Activated CD8-positive, alpha-beta memory T cell treated with anti-CD3 and anti-CD28 coated beads, Interleukin-2, amount 50 U/mL, for 1 hour (primary cell): ENCODE measurements around the gene UBR4.

Experiments
- DNase-seq: peaks from one replicate; pipeline ENCODE4 v3.0.0-alpha.2; 2020; ENCODE audit errors: extremely low read depth

UBR4 gene

DNA sequence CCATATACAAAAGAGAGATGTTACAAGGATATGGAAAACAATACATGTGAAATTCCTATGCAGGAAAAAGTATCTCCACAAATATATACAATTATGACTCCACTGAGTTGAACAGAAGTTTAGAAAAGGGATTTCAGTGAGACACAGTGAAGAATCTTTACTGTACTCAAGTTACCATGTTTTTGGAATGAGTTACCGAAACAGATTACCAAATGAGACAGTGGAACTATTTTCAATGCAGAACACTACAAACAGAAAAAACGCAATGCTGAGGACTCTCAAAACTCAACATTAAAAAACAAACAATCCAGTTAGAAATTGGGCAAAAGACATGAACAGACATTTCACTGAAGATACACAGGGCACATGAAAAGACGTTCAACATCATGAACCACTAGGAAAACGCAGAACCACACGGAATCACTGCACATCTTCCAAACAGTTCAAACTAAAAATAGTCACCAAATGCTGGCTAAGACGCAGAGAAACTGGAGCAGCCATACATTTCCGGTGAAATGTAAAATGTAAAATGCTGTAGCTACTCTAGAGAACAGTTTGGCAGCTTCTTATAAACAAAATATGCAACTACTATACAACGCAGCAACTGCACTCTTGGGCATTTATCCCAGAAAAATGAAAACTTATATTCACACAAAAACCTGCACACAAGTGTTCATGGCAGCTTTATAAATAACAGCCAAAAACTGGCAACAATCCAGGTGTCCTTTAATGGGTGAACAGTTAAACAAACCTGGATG, 118.7 kb downstream of the UBR4 start:
- no peak for DNase-seq

DNA sequence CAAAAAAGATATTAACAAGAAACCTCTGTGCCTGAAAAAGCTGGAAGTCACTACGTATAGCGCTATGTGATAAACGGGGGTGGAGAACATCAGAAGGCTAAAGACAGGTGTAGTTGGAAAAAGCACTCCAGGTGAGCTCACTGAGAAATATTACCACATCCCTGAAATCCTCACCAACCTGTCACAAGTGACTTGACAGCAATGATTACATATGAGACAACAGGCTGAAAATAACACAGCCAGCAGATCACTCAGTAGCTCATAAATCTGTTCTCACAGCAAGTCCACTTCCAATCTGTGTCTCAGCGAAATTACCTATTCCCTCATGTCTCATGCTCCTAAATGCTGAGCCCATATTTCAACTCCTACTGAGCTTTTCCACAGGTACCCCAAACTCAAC, 120.5 kb downstream of the UBR4 start:
- DNase-seq, result no peak

GRCh38 chr1:19088717-19089442, 121.2 kb downstream of the UBR4 start:
- DNase-seq, result no peak

DNA sequence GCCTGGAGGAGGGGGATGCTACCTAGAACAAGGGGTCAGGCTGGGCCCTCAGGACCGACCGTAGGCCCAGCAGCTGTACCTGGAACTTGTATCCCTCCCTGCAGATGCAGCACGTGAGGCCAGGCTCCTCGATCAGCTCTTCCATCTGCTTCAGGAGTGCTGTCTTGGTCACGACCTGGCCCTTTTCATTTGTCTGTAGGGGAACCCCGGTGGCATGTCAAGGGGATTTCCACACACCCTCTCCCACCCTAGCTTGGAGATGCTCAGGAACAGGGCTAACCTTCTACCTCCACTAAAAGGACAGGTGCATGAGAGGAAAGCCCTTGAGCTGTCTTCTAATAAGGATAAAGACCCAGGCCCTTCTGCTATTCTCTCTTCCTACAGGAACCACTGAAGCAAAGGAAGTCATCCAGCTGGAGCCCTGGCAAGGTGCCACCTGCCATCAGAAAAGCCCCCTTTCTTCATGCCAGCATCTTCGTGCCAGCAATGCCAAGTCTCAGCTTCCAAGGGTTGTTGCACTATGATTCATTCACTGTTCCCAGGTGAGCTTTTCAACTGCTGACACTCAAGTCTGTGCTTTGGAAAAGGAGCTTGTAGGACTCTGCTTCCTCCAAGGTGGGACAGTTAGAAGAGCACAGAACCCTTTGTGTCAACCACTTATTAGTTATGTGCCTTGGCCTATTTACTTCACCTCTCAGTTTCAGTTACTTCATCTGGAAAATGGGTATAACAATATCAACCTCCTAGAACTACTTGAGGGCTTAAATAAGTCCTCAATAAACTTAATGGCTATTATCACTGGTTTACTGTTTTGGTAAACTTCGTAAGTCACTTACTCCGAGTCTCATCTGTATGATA, 122.1 kb downstream of the UBR4 start:
- DNase-seq, result no peak

DNA sequence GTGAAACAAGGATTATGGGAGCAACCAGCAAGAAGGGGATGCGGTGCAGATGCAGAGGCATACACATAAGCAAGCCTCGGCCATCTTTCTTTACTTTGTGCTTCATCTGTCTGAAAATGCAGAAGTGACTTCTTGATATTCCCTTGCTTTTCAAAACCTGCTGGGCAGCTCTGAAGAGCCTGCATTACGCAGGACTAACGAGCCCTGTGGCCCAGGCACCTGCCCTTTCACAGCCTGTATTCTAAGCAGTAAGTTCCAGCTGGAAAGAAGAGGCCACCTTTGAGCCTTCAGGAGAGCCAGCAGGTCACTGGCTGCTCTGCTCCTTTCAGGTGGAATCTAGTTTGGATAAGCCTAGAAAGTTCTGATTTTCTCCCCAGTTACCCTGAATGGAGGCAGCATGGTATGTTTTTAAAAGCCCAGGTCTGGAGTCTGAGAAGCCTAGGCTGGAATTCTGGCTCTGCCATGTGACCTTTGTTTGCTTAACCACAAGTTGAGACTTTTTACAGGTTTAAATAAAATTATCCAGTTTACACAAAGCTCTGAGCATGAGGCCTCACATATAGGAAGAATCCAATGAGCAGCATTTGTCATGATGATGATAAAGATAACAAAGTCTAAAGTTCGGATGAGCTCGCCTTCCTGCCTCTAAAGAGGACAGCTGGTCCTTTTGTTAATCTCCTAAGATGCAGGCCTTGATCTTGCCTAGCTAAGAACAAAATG, 122.9 kb downstream of the UBR4 start:
- DNase-seq, result no peak

- no peak for DNase-seq
Observed at GRCh38 chr1:19086176-19086875, 123.7 kb downstream of the UBR4 start.

DNA sequence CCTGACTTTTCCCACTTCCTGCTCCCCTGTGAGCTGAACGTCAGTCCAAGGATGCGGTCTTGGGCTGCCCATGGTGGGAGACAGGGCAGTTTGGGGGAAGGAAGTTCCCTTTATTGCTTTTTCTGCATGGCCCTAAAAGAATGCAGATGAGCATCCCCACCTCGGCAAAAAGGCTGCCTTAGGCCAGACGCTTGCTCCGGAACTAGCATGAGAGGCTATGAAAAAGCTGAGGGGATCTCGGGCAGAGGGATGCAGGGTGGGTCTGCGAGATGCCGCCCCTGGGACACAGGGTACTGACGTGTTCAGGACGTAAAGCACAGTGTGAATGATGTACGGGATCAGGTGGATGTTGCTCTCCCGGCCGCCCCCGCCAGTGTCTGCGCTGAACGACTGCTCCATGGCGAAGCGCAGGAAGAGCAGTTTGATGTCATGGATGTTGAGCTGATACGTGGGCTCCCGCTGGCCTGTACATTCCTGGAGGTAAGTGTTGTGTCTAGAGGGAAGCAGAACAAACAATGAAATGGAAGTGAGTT, 125.8 kb downstream of the UBR4 start:
- DNase-seq, result no peak

- DNase-seq, result no peak
Observed at GRCh38 chr1:19083081-19083480, 127.0 kb downstream of the UBR4 start.

DNA sequence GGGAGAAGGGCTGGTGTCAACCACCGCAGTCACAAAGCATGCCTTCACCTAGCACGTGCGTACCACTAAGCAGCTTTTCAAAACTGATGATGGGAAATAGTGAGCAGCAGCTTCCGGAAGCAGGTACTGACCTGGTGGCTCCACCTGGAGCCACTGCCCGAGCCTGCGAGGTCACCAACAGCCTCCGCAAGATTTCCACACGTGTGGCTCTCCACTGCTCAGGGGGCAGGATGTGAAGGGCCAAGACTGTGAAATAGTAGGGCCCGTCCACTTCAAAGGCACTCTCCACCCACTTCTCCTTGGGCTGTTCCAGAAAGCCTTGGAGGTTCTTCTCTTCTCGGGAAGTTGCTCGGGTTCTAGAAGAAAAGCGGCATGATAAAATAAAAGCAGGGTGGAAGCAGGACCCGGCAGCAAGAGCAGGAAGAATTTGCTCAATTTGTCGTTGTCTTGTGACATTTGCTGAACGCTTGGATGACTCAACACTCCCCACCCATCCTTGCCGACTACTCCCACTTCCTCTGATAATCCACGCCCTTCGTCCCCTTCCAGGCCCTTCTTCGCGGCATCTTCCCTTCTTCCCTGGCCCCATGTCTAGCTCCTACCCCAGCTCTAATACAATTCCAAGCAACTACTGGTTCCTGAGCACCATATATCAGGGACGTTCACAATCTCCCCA, 128.7 kb downstream of the UBR4 start:
- no peak for DNase-seq

DNA sequence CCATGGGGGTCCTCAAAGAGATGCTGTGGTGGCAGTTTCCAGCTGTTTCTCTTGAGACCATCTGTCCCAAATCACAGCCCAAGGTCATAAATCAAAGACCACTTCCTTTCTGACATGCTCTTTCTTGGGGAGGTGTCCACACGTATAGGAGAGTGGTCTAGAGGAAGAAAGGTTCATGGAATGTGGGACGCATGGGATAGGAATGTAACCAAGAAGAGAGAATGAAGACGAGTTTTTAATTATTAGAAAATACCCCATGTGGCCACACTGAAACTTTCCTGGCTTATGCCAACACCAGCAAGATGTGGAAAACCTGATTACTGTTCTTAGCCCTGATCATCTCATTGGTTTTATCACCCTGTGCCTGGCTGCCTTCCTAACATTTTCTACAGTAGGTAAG, 129.3 kb downstream of the UBR4 start:
- no peak for DNase-seq

DNA sequence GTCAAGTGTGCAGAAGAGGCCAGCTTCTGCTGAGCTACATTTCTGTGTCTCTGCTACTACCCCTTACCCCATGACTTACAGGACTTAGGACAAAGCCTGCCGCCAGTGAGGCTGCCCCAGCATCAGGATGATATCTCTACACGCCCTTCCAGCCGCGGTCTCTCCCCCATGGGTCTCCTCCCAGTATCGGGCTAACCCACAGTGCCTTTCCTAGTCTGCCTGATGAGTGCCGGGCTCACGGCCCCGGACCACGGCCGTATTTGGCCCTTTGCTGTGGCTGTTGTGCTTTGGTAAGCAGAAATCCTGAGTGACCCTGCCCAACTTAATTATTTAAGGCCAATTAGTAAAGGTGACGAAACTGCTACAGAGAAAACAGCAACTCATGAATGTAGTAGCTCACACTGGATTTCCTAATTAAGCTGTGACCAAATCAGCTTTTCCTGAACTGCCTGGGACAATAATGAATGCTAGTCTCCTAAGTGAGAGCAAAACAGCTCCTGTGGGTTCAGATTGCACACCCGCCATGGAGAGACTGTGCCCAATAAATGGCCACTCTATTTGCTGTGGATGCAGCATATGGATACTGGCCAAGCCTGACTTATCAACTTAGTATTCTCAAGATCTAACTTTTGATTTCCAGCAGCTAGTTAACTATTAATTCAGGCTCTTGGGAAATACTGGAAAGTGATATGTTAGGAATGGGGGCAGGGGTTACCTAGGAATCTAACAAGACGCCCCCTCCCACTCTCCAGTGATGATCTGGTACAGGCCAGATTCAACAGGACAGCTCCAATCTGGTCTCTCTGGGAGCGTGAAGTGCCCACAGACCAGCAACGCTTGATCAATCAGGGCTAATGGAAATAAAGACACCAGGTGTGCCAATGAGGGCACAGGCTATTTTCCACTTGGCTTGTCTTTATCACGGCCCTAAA, 130.3 kb downstream of the UBR4 start:
- no peak for DNase-seq

- DNase-seq, result no peak
Observed at GRCh38 chr1:19078536-19078935, 131.5 kb downstream of the UBR4 start.

- no peak for DNase-seq
Observed at GRCh38 chr1:19076841-19077616, 133.0 kb downstream of the UBR4 start.

GRCh38 chr1:19074902-19075721, 135.0 kb downstream of the UBR4 start:
- no peak for DNase-seq

DNA sequence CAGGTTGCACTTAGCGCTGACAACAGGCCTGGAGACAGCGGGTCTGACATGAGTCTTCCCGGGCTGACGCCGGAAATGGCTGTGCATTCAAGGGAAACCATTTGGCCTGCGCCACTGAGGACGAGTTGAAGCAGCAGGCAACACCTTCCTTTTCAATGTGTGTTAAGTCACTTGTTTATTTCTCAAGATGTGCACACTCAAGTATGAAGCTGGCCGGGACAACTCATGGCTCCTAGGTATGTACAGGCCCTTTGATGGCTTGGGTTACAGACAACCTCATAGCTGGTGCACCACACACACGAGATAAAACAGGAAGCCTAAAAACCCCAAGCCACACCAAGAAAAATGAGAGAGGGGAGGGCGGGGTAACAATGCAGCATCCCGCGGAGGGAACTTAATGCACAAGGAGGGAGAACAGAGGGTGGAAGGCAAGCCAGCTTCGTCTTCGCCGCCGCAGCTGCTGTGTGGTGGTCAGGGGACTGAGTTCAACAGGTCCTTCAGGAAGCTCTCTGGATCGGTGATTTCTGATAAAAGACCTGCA, 135.6 kb downstream of the UBR4 start:
- peak; percentile 51 for DNase-seq

GRCh38 chr1:19073311-19074186, 136.5 kb downstream of the UBR4 start:
- no peak for DNase-seq
